Activated naive CD4-positive, alpha-beta T cell treated with anti-CD3 and anti-CD28 coated beads for 36 hours (primary cell): ENCODE results near the gene RNF32. TPM values are rescaled to one million over a fixed set of nuclear protein-coding genes. Genes with fewer than 3 reads are reported as not detected.
"Not testable (repeated sequence)": the region's sequence is repeated elsewhere in the genome, so short reads cannot be mapped to it uniquely, and the experiment has no call there.

ENCODE experiments used
- CTCF ChIA-PET: fragments of 350-600 bp; sonication (Branson Sonifier 250); formaldehyde crosslinking; loops from one replicate; lab custom pipeline; 2021; ENCODE audit warnings: antibody characterized with exemption; lab: Charles Lee
- DNase-seq: peaks from one replicate; pipeline ENCODE4 v3.0.0-alpha.2; 2020
- H3K27ac Mint-ChIP-seq: one replicate; pipeline ENCODE4 v1.8.0; 2021; ENCODE audit warnings: mild to moderate bottlenecking, mixed read lengths
- H3K27me3 Mint-ChIP-seq: one replicate; pipeline ENCODE4 v1.8.0; 2021; ENCODE audit warnings: low read depth, mixed read lengths
- H3K36me3 Mint-ChIP-seq: one replicate; pipeline ENCODE4 v1.8.0; 2021; ENCODE audit warnings: low read depth, mixed read lengths
- H3K4me1 Mint-ChIP-seq: one replicate; pipeline ENCODE4 v1.8.0; 2021; ENCODE audit warnings: low read depth, mixed read lengths
- H3K4me3 Mint-ChIP-seq: one replicate; pipeline ENCODE4 v1.8.0; 2021; ENCODE audit warnings: mild to moderate bottlenecking, moderate library complexity, mixed read lengths
- H3K9me3 Mint-ChIP-seq: one replicate; pipeline ENCODE4 v1.8.0; 2021; ENCODE audit warnings: mixed read lengths
- intact Hi-C: fragments of 100-400 bp; cut with micrococcal nuclease; formaldehyde crosslinking; loops from one replicate; pipeline ENCODE4 v1.15.1; 2023
- total RNA-seq, 2 experiments: library from RNA; stranded (reverse); gene quantifications; one replicate each; pipeline ENCODE4 v1.2.3, GENCODE V29; 2021

Gene RNF32
- total RNA-seq, 2 experiments from 2014 or later: 0.31 to 0.64 TPM

DNA sequence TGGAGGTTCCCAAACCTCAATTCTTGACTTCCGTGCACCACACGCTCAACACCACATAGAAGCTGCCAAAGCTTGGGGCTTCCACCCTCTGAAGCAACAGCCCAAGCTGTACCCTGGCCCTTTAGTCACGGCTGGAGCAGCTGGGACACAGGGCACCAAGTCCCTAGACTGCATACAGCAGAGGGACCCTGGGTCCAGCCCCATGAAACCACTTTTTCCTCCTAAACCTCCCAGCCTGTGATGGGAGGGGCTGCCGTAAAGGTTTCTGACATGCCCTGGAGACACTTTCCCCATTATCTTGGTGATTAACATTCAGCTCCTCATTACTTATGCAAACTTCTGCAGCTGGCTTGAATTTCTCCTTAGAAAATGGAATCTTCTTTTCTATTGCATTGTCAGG lies 57.9 kb downstream of the RNF32 start:
- H3K27ac Mint-ChIP-seq, H3K4me3 Mint-ChIP-seq, intact Hi-C loops, CTCF ChIA-PET, H3K27me3 Mint-ChIP-seq, DNase-seq, H3K4me1 Mint-ChIP-seq: not testable (repeated sequence)
- H3K36me3 Mint-ChIP-seq: peaks cover 58% of the 10 kb centered on the region
- H3K9me3 Mint-ChIP-seq: peaks cover 17% of the 10 kb centered on the region

DNA sequence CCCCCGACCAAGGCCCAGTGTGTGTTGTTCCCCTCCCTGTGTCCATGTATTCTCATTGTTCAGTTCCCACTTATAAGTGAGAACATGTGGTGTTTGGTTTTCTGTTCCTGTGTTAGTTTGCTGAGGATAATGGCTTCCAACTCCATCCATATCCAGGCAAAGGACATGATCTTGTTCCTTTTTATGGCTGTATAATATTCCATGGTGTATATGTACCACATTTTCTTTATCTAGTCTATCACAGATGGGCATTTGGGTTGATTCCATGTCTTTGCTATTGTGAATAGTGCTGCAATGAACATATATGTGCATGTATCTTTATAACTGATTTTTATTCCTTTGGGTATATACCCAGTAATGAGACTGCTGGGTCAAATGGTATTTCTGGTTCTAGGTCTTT lies 61.2 kb downstream of the RNF32 start:
- CTCF ChIA-PET, H3K27ac Mint-ChIP-seq, H3K4me1 Mint-ChIP-seq, intact Hi-C loops, DNase-seq, H3K4me3 Mint-ChIP-seq, H3K27me3 Mint-ChIP-seq: not testable (repeated sequence)
- peaks cover 61% of the 10 kb centered on the region for H3K36me3 Mint-ChIP-seq
- H3K9me3 Mint-ChIP-seq: peaks cover 14% of the 10 kb centered on the region

DNA sequence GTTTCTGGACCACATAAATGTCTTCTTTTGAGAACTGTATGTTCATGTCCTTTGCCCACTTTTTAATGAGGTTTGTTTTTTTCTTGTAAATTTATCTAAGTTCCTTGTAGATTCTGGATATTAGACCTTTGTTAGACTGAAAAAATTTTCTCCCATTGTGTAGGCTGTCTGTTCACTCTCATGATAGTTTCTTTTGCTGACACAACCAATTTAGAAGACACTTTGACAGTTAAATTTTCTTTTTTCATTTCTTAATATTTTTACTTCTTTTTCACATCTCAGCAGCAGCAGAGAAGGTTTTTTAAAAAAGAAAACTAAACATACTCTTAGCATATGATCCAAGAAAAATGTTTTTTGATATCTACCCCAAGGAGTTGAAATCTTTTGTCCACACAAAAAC lies 61.8 kb downstream of the RNF32 start:
- H3K4me3 Mint-ChIP-seq: no peak overlapping the region
- H3K27me3 Mint-ChIP-seq: no peaks in the 10 kb centered on the region
- peaks cover 16% of the 10 kb centered on the region for H3K9me3 Mint-ChIP-seq
- DNase-seq: no peak
- H3K27ac Mint-ChIP-seq: no peak overlapping the region
- intact Hi-C loops: no loop called here
- CTCF ChIA-PET: no interaction called here
- H3K4me1 Mint-ChIP-seq: no peaks in the 10 kb centered on the region
- H3K36me3 Mint-ChIP-seq: peaks cover 59% of the 10 kb centered on the region

DNA sequence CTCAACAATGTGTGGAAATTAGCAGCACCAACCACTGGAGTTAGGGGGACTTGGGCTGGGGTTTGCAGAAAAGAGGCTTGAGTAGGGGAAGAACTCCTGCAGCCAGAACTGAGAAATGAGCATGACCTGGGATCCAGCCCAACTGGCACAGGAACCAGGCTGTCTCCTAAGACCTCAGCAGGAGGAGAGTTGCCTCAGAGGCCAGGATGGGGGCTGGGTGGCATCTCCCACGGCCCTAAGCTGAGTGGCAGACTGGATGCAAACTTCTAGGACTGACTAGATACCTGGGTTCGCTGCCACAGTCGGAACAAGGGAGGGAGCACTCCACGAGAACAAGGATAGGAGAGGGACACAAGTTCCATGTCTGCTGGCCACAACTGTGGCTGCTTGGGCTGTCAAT lies 62.6 kb downstream of the RNF32 start:
- intact Hi-C loops: no loop called here
- Mint-ChIP-seq H3K36me3 (peaks cover 60% of the 10 kb centered on the region), H3K4me1 (no peaks in the 10 kb centered on the region), H3K4me3 (no peak overlapping the region), H3K9me3 (peaks cover 15% of the 10 kb centered on the region), H3K27ac (no peak overlapping the region), H3K27me3 (no peaks in the 10 kb centered on the region)
- CTCF ChIA-PET: no interaction called here
- DNase-seq: no peak

DNA sequence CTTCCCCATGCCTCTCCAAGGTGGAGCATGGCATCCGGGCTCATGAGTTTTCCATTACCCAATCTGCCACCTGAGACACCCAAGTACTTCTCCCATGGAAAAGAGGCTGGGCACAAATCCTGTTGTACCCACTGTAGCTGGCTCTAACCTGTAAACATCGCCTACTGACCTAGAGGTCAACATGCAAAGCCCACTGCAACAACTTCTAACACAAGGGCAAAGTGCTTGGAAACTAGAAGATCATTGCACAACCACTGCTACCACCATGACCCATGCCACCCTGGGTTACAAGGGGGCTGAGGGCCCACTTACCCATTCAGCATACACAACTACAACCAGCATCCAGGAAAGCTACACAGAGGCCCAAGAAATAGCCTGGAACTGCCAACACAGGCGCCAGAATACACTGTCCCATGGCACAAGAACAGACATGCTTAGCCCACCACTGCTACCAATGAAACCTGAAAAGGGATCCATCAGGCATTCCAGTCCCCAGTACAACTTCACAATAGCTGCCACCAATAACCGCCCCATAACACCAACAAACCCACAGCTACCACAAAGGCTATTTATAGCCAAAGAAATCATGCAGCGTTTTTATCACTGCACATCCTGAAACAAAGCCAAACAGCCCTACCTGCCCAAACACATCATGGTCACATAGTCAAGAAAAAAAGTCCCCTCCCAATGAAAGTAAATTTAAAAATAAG lies 63.4 kb downstream of the RNF32 start:
- Mint-ChIP-seq H3K9me3 (peaks cover 15% of the 10 kb centered on the region), H3K36me3 (peaks cover 62% of the 10 kb centered on the region), H3K4me3 (no peak overlapping the region), H3K4me1 (no peaks in the 10 kb centered on the region), H3K27me3 (no peaks in the 10 kb centered on the region), H3K27ac (no peak overlapping the region)
- intact Hi-C loops: no loop called here
- CTCF ChIA-PET: interaction anchor here (0.7 kb wide), 1 partner anchor 841 kb away, joined by 3 read pairs; no protein-coding TSS in a partner anchor
- no peak for DNase-seq

DNA sequence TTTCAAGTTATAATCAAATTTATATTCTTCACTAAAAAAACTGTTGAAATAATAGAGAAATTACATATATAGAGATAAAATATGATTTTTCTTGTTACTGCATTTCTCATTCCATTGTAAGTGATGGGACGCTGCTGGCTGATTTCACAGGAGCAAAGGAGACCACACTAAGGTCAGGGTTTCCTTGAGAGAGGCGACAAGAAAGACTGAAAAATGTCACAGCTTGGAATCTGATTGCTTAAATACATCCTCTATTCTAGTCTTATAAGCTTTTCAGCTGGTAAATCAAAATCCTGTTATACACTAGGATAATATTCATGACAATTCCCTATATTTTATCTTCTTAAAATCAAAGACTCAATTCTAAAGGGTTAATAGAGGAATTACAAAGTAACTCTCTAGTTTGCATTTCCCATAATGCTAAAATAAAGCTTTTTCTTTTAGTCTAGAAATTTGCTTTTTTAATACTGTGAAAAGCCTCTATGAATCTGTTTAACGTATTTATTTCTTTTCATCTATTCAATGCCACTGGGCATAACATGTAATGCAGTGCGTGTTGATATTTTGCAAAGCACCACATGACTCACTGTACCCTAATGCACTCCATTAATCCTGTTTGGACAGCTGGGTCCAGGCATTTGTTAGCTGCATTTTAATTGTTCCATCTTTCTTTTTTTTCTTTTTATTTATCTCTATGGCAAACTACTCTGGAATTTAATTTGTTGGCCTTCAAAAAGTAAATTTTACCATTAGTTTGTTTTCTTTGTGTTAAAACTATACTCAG lies 81.7 kb downstream of the RNF32 start:
- H3K36me3 Mint-ChIP-seq: peaks cover 26% of the 10 kb centered on the region
- no peak overlapping the region for H3K27ac Mint-ChIP-seq
- no peaks in the 10 kb centered on the region for H3K27me3 Mint-ChIP-seq
- DNase-seq: no peak
- no peaks in the 10 kb centered on the region for H3K4me1 Mint-ChIP-seq
- intact Hi-C loops: no loop called here
- H3K9me3 Mint-ChIP-seq: no peaks in the 10 kb centered on the region
- CTCF ChIA-PET: no interaction called here
- no peak overlapping the region for H3K4me3 Mint-ChIP-seq

DNA sequence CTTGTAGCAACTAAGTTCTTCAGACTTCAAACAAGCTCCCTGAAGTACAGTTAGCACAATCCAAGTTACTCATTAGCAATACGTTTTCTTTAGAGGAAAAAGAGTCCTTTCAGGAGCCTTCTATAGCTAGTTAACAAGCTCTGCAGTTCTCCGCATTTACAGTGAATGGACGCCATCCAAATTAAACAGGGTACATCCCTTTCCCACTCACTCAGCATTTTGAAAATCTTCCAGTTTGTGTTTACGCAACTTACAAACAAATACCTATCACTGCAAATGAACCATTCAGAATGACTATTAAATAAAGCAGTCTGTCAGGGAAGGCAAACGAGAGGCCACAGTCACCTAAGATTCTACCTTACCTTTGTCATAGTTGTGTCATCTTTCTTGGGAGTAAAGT lies 84.5 kb downstream of the RNF32 start:
- Mint-ChIP-seq H3K27ac (no peak overlapping the region), H3K4me1 (no peaks in the 10 kb centered on the region), H3K4me3 (no peak overlapping the region), H3K27me3 (no peaks in the 10 kb centered on the region), H3K36me3 (peaks cover 18% of the 10 kb centered on the region), H3K9me3 (no peaks in the 10 kb centered on the region)
- DNase-seq: no peak
- intact Hi-C loops: no loop called here
- CTCF ChIA-PET: interaction anchor here (0.6 kb wide), 1 partner anchor 75 kb away, joined by 3 read pairs; no protein-coding TSS in a partner anchor

DNA sequence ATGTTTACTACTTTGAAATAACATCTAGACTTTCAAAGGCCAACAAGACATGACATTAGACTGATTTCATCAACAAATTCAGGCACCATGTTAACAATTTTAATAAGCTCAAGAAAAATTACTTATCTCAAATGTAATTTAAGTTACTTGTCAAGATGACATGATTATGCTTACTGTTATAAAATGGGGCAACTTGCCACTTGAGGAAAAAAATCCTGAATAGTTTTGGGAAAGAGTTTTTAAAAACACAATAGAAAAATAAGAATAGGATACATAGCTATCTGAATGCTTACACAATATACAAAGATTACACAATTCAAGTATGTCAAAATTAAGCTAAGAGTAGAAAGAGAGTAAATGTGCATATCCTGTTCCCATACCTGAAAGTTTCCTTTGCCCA lies 85.4 kb downstream of the RNF32 start:
- CTCF ChIA-PET: interaction anchor here (0.7 kb wide), 1 partner anchor 82 kb away, joined by 3 read pairs; no protein-coding TSS in a partner anchor

More for the DNA sequence above, 85.4 kb downstream of the RNF32 start:
- no peak for DNase-seq
- Mint-ChIP-seq H3K36me3 (peaks cover 17% of the 10 kb centered on the region), H3K9me3 (no peaks in the 10 kb centered on the region), H3K27me3 (no peaks in the 10 kb centered on the region), H3K27ac (no peak overlapping the region), H3K4me1 (no peaks in the 10 kb centered on the region), H3K4me3 (no peak overlapping the region)
- intact Hi-C loops: no loop called here
